Lower leg skin (tissue), 4 donors: ENCODE data around the gene RAD51B. TPM values are rescaled to one million over a fixed set of nuclear protein-coding genes. Genes with fewer than 3 reads are reported as not detected.

Experiments used
- DNase-seq, 2 donors: peaks; one replicate each; pipeline ENCODE4 v3.0.0-alpha.2; 2019; ENCODE audit warnings: low spot score in 2 of 2
- H3K4me3 ChIP-seq: fragments of 200-600 bp; sonication (generic); 2 replicates; pipeline ENCODE4 v1.5.1; 2017; ENCODE audit warnings: mild to moderate bottlenecking, low read depth; ENCODE audit not compliant: poor library complexity, severe bottlenecking
- CTCF ChIP-seq, 3 donors: fragments of 450-650 bp; IDR thresholded peaks; one replicate each; pipeline ENCODE4 v1.5.1; 2016; ENCODE audit warnings: antibody characterized with exemption in 3 of 3, mild to moderate bottlenecking in 3 of 3, moderate library complexity in 2 of 3
- POLR2A ChIP-seq, 2 donors: fragments of 450-650 bp; IDR thresholded peaks; one replicate each; pipeline ENCODE4 v1.6.1; 2016 to 2017; ENCODE audit warnings: antibody characterized with exemption in 2 of 2, mild to moderate bottlenecking in 1 of 2, moderate library complexity in 1 of 2
- WGBS, 2 donors: methylation state at CpG; one replicate each; pipeline ENCODE4 v1.1.5; 2018; 5-methylcytosine and 5-hydroxymethylcytosine counted together
- intact Hi-C: fragments of 100-400 bp; cut with DNase I; formaldehyde crosslinking; loops from one replicate; pipeline ENCODE4 v1.15.0; 2023; ENCODE audit warnings: low total_unique reads
- total RNA-seq, 4 donors: library from RNA; depleted of rRNA; stranded (reverse); fragments of >200 nt; gene quantifications; one replicate each; pipeline ENCODE4 v1.1.0, GENCODE V29; 2016

The RAD51B gene
- total RNA-seq, 4 donors from 2014 or later, result 6.1 to 27.2 (median 13.6) TPM

GRCh38 chr14:68608574-68608962 lies 789.0 kb downstream of the RAD51B start:
- intact Hi-C loops, result no loop called here

GRCh38 chr14:68609012-68609411 lies 789.4 kb downstream of the RAD51B start:
- TF ChIP-seq POLR2A (IDR thresholded peaks at IDR 0.05) (no peak), CTCF (IDR thresholded peaks at IDR 0.05) (no peak)
- 97 to 98% methylated on average over 7 of the region's 7 CpGs for WGBS, 2 donors
- H3K4me3 ChIP-seq, result no peak overlapping the region
- intact Hi-C loops, result no loop called here
- peak in 1 of 2 donors; percentile 80 for DNase-seq

More at GRCh38 chr14:68608574-68608962, 789.0 kb downstream of the RAD51B start:
- WGBS, 2 donors, result 87 to 97% methylated on average over 3 to 4 of the region's 4 CpGs
- TF ChIP-seq POLR2A (IDR thresholded peaks at IDR 0.05) (no peak), CTCF (IDR thresholded peaks at IDR 0.05) (no peak)
- DNase-seq, result peak in 1 of 2 donors; percentile 83
- no peak overlapping the region for H3K4me3 ChIP-seq

- no peak overlapping the region for H3K4me3 ChIP-seq
- no peak for DNase-seq
- TF ChIP-seq POLR2A (IDR thresholded peaks at IDR 0.05), result no peak
- no peak for TF ChIP-seq CTCF (IDR thresholded peaks at IDR 0.05)
- 68 to 97% methylated on average over 8 of the region's 8 CpGs for WGBS, 2 donors
- intact Hi-C loops, result no loop called here
Observed at GRCh38 chr14:68610251-68610793, 790.7 kb downstream of the RAD51B start.

- intact Hi-C loops, result no loop called here
- DNase-seq, result no peak
- WGBS, 2 donors, result 53 to 74% methylated on average over 4 of the region's 4 CpGs
- no peak overlapping the region for H3K4me3 ChIP-seq
- TF ChIP-seq CTCF (IDR thresholded peaks at IDR 0.05), result no peak
- no peak for TF ChIP-seq POLR2A (IDR thresholded peaks at IDR 0.05)
Observed at GRCh38 chr14:68611599-68611998, 792.0 kb downstream of the RAD51B start.

GRCh38 chr14:68612049-68612448 lies 792.5 kb downstream of the RAD51B start:
- DNase-seq, result no peak
- WGBS, 2 donors, result 50 to 57% methylated on average over 5 of the region's 5 CpGs
- no peak overlapping the region for H3K4me3 ChIP-seq
- TF ChIP-seq POLR2A (IDR thresholded peaks at IDR 0.05), result no peak
- no peak for TF ChIP-seq CTCF (IDR thresholded peaks at IDR 0.05)
- intact Hi-C loops, result no loop called here
